GM12878 (cell line): ENCODE data around the gene ERVH48-1. TPM values are rescaled to one million over a fixed set of nuclear protein-coding genes. Genes with fewer than 3 reads are reported as not detected.

Experiments
- CEBPZ ChIP-seq: fragments of 150-350 bp; IDR thresholded peaks from 2 replicates; pipeline ENCODE4 v1.6.1; 2016; ENCODE audit warnings: low read depth, low read length
- CHD4 ChIP-seq: fragments of 200-600 bp; sonication (generic); IDR thresholded peaks from 2 replicates; pipeline ENCODE4 v1.6.1; 2016; ENCODE audit warnings: mild to moderate bottlenecking
- CUX1 ChIP-seq: IDR thresholded peaks from 2 replicates; pipeline ENCODE4 v1.6.1; 2012; ENCODE audit warnings: improper control_type of control experiment, low read depth, low read length; ENCODE audit not compliant: insufficient replicate concordance
- E2F8 ChIP-seq: fragments of 450-650 bp; IDR thresholded peaks from 2 replicates; pipeline ENCODE4 v1.6.1; 2018; ENCODE audit warnings: mild to moderate bottlenecking, low read depth, moderate library complexity; ENCODE audit not compliant: partially characterized antibody
- KAT2A ChIP-seq: conservative IDR thresholded peaks from 2 replicates; pipeline ENCODE4 v1.6.1; 2011; ENCODE audit warnings: low read depth, low read length; ENCODE audit not compliant: control insufficient read depth
- KLF5 ChIP-seq: fragments of 450-650 bp; IDR thresholded peaks from 2 replicates; pipeline ENCODE4 v1.6.1; 2014; ENCODE audit warnings: mild to moderate bottlenecking; ENCODE audit not compliant: partially characterized antibody
- LARP7 ChIP-seq: fragments of 450-650 bp; IDR thresholded peaks from 2 replicates; pipeline ENCODE4 v1.6.1; 2017; ENCODE audit warnings: mild to moderate bottlenecking
- NR2C2 ChIP-seq: IDR thresholded peaks from 2 replicates; pipeline ENCODE4 v1.6.1; 2011; ENCODE audit warnings: borderline replicate concordance, low read depth; ENCODE audit not compliant: control insufficient read depth, insufficient read length
- PAX8 ChIP-seq: fragments of 450-650 bp; IDR thresholded peaks from 2 replicates; pipeline ENCODE4 v1.6.1; 2017; ENCODE audit warnings: mild to moderate bottlenecking, moderate library complexity
- PKNOX1 ChIP-seq: fragments of 450-650 bp; IDR thresholded peaks from 2 replicates; pipeline ENCODE4 v1.6.1; 2016; ENCODE audit warnings: mild to moderate bottlenecking
- RAD51 ChIP-seq: fragments of 450-650 bp; IDR thresholded peaks from 2 replicates; pipeline ENCODE4 v1.6.1; 2016; ENCODE audit warnings: moderate library complexity, mild to moderate bottlenecking, inconsistent platforms
- SIX5 ChIP-seq: IDR thresholded peaks from 2 replicates; pipeline ENCODE4 v1.6.1; 2011; ENCODE audit warnings: mild to moderate bottlenecking, low read depth, low read length, moderate library complexity; ENCODE audit not compliant: severe bottlenecking
- SMAD5 ChIP-seq: IDR thresholded peaks from 2 replicates; pipeline ENCODE4 v1.6.1; 2016; ENCODE audit warnings: antibody characterized with exemption, low read depth
- SREBF1 ChIP-seq: IDR thresholded peaks from 2 replicates; pipeline ENCODE4 v1.6.1; 2012; ENCODE audit warnings: mild to moderate bottlenecking, low read length
- ZBED1 ChIP-seq: IDR thresholded peaks from 2 replicates; pipeline ENCODE4 v1.6.1; 2016; ENCODE audit warnings: borderline replicate concordance
- ZNF274 ChIP-seq: IDR thresholded peaks from one replicate; pipeline ENCODE4 v1.8.0; 2011; ENCODE audit not compliant: insufficient read length, insufficient read depth
- ZZZ3 ChIP-seq: IDR thresholded peaks from 2 replicates; pipeline ENCODE4 v1.6.1; 2011; ENCODE audit warnings: low read depth; ENCODE audit not compliant: control insufficient read depth, insufficient read length
- polyA plus RNA-seq, 11 experiments: library from polyadenylated mRNA; depleted of rRNA in 4 of 11; unstranded in 6 of 11; stranded (reverse) in 5 of 11; fragments of >200 nt; fragmentation: Nextera tagmentation in 4 of 11; fragmentation: Illumina TruSeq in 1 of 11; extraction: Ambion mirVana in 4 of 11; extraction: Trizol in 1 of 11; gene quantifications; 1 replicate in 1 of 11; 2 replicates in 10 of 11; pipeline versions ENCODE4 v1.2.1 to v1.2.3, GENCODE V29; 2011 to 2016; ENCODE audit warnings: inconsistent platforms in 2 of 11, missing spikeins in 2 of 11, low read depth in 1 of 11
- total RNA-seq, 4 experiments: library from RNA; depleted of rRNA in 3 of 4; stranded (reverse); fragments of >200 nt in 3 of 4; fragmentation: Illumina TruSeq in 1 of 4; extraction: Trizol in 1 of 4; gene quantifications; 2 replicates each; pipeline versions ENCODE4 v1.2.1 to v1.2.3, GENCODE V29; 2013 to 2021

Gene ERVH48-1
- total and polyA plus RNA-seq, 10 of the 15 experiments (the other 5 are each of a cell fraction or from before 2014, with no cell fraction given) = 0.03 to 0.30 (median 0.13) TPM; not detected in 7

GRCh38 chr21:42973991-42974831, 48.8 kb upstream of the ERVH48-1 start, which contains the start of gene PKNOX1 (continued):
- TF ChIP-seq CUX1 (no peak), RAD51 (peak; percentile 42; the same call in 1 of the 2 replicates), PKNOX1 (peak; percentile 99), KLF5 (peak; percentile 99), KAT2A (no peak), PAX8 (no peak), CHD4 (no peak), SREBF1 (peak; percentile 98), E2F8 (no peak), NR2C2 (no peak), SIX5 (peak; percentile 56), ZNF274 (no peak), ZBED1 (no peak), LARP7 (no peak; the same call in 1 of the 2 replicates), ZZZ3 (no peak), SMAD5 (no peak), CEBPZ (no peak)
